Ovary (tissue), 3 donors: ENCODE results near the gene EDDM3A.

Experiments used
- EP300 ChIP-seq: sonication (generic); formaldehyde crosslinking; IDR thresholded peaks from one replicate; pipeline ENCODE4 v1.6.1; 2017; ENCODE audit warnings: antibody characterized with exemption
- POLR2A ChIP-seq: fragments of 450-650 bp; IDR thresholded peaks from one replicate; pipeline ENCODE4 v1.6.1; 2017; ENCODE audit warnings: antibody characterized with exemption, mild to moderate bottlenecking, moderate library complexity
- TF ChIP-seq, protein P1 (sequence below), 3 donors: fragments of 450-650 bp in 2 of 3; fragments of 200-600 bp in 1 of 3; IDR thresholded peaks; one replicate each; pipeline versions ENCODE4 v1.5.1 to v1.8.0; 2016 to 2022; ENCODE audit warnings: antibody characterized with exemption in 3 of 3, mild to moderate bottlenecking in 1 of 3
- donor health status: DM: no; HTN: no; CAD: no.

DNA sequence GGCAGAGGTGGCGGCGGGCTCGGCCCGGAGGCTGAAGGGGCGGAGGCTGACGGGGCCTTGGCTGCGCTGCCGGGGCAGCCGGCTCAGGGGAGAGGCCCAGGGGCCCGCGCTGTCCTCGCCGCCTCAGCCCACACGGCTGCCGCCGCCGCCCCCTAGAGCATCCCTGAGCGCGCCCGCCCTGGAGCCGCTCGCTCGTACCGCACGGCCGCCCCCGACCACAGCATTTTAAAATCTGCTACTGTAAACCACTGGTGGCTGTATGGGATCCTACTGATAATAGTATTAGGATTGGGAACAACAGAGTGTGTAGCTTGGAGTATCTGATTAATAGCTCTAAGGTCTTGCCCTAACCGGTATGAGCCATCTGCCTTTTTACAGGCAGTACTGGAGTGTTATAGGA, 22.2 kb upstream of the EDDM3A start:
- TF ChIP-seq, protein P1, sequence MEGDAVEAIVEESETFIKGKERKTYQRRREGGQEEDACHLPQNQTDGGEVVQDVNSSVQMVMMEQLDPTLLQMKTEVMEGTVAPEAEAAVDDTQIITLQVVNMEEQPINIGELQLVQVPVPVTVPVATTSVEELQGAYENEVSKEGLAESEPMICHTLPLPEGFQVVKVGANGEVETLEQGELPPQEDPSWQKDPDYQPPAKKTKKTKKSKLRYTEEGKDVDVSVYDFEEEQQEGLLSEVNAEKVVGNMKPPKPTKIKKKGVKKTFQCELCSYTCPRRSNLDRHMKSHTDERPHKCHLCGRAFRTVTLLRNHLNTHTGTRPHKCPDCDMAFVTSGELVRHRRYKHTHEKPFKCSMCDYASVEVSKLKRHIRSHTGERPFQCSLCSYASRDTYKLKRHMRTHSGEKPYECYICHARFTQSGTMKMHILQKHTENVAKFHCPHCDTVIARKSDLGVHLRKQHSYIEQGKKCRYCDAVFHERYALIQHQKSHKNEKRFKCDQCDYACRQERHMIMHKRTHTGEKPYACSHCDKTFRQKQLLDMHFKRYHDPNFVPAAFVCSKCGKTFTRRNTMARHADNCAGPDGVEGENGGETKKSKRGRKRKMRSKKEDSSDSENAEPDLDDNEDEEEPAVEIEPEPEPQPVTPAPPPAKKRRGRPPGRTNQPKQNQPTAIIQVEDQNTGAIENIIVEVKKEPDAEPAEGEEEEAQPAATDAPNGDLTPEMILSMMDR (IDR thresholded peaks at IDR 0.05): no peak
- TF ChIP-seq EP300 (no peak), POLR2A (no peak)
